H1 (cell line): Measurements from ENCODE around the gene C19orf38. TPM values are rescaled to one million over a fixed set of nuclear protein-coding genes. Genes with fewer than 3 reads are reported as not detected.

Experiments used
- CTCF ChIA-PET: fragments of 300-600 bp; sonication (Branson Sonifier 250); formaldehyde crosslinking; loops from one replicate; lab custom pipeline; 2021; ENCODE audit not compliant: partially characterized antibody; lab: Charles Lee
- POLR2A ChIA-PET: fragments of 300-600 bp; sonication (Branson Sonifier 250); formaldehyde crosslinking; loops from one replicate; lab custom pipeline; 2021; ENCODE audit warnings: inconsistent platforms; ENCODE audit not compliant: partially characterized antibody; lab: Charles Lee
- DNase-seq, 2 experiments: peaks; one replicate each; pipeline versions ENCODE4 v3.0.0 to v3.0.0-alpha.2; 2010 to 2022; ENCODE audit warnings: low spot score in 2 of 2, low read depth in 1 of 2, mixed read lengths in 1 of 2
- FAIRE-seq: peaks from 2 replicates; lab custom pipeline; 2011; peaks lifted over from hg19 to GRCh38; lab: Jason Lieb, UNC
- H2AFZ ChIP-seq: 2 replicates; pipeline ENCODE4 v1.8.1; 2012; ENCODE audit warnings: low read length, inconsistent platforms
- H2AK5ac ChIP-seq: 2 replicates; pipeline ENCODE4 v1.6.1; 2013; ENCODE audit warnings: low read depth, low read length
- H2BK120ac ChIP-seq: replicated peaks from 2 replicates; pipeline ENCODE3; 2013; ENCODE audit warnings: low read depth, low read length, inconsistent platforms
- H2BK12ac ChIP-seq: 2 replicates; pipeline ENCODE4 v1.6.1; 2013; ENCODE audit warnings: low read depth, low read length
- H2BK15ac ChIP-seq: 2 replicates; pipeline ENCODE4 v1.6.1; 2013; ENCODE audit warnings: low read length
- H2BK20ac ChIP-seq: 2 replicates; pipeline ENCODE4 v1.6.1; 2013; ENCODE audit warnings: low read length
- H2BK5ac ChIP-seq: 2 replicates; pipeline ENCODE4 v1.6.1; 2013; ENCODE audit warnings: low read depth, low read length
- H3K14ac ChIP-seq: 2 replicates; pipeline ENCODE4 v1.6.1; 2013; ENCODE audit warnings: inconsistent platforms; ENCODE audit not compliant: insufficient read length
- H3K18ac ChIP-seq: 2 replicates; pipeline ENCODE4 v1.6.1; 2013; ENCODE audit warnings: low read length; ENCODE audit errors: extremely low read depth
- H3K23ac ChIP-seq: 2 replicates; pipeline ENCODE4 v1.6.1; 2013; ENCODE audit warnings: inconsistent platforms; ENCODE audit not compliant: insufficient read length
- H3K23me2 ChIP-seq: 2 replicates; pipeline ENCODE4 v1.6.1; 2013; ENCODE audit warnings: low read depth, low read length
- H3K27ac ChIP-seq: 2 replicates; pipeline ENCODE4 v1.6.1; 2011; ENCODE audit warnings: low read depth, low read length, inconsistent platforms
- H3K27me3 ChIP-seq, 4 experiments: replicated peaks in 1 of 4; 1 replicate in 1 of 4; 2 replicates in 3 of 4; pipeline versions ENCODE4 v1.6.1 to v1.8.1; 2011 to 2013; ENCODE audit warnings: low read length in 3 of 4, mild to moderate bottlenecking in 3 of 4, inconsistent platforms in 2 of 4, mixed read lengths in 2 of 4, moderate library complexity in 1 of 4; ENCODE audit not compliant: control insufficient read depth in 3 of 4, insufficient read depth in 3 of 4; ENCODE audit errors: extremely low read depth in 1 of 4
- H3K36me3 ChIP-seq, 4 experiments: 2 replicates each; pipeline versions ENCODE4 v1.6.1 to v1.8.1; 2011 to 2013; ENCODE audit warnings: mild to moderate bottlenecking in 4 of 4, low read length in 3 of 4, moderate library complexity in 2 of 4, control low read depth in 1 of 4, inconsistent platforms in 1 of 4; ENCODE audit not compliant: insufficient read depth in 4 of 4, control insufficient read depth in 2 of 4
- H3K4ac ChIP-seq: replicated peaks from 2 replicates; pipeline ENCODE3; 2013; ENCODE audit warnings: low read length, low read depth, mixed read lengths, inconsistent platforms; ENCODE audit not compliant: insufficient read length
- H3K4me1 ChIP-seq, 4 experiments: replicated peaks in 1 of 4; 1 replicate in 1 of 4; 2 replicates in 3 of 4; pipeline versions ENCODE4 v1.6.1 to v1.8.1; 2011 to 2013; ENCODE audit warnings: low read length in 3 of 4, inconsistent platforms in 2 of 4, mixed read lengths in 1 of 4; ENCODE audit not compliant: insufficient read depth in 4 of 4, control insufficient read depth in 3 of 4
- H3K4me2 ChIP-seq, 2 experiments: 2 replicates each; pipeline versions ENCODE4 v1.6.1 to v1.8.1; 2011 to 2013; ENCODE audit warnings: low read depth in 2 of 2, low read length in 2 of 2, control low read depth in 1 of 2, inconsistent platforms in 1 of 2, mild to moderate bottlenecking in 1 of 2; ENCODE audit not compliant: insufficient read depth in 1 of 2
- H3K4me3 ChIP-seq, 4 experiments: fragments of 200-600, 300-600 bp in 1 of 4; sonication (generic), shearing (Covaris generic), sonication (Bioruptor Twin) in 1 of 4; 2 replicates each; pipeline versions ENCODE4 v1.5.1 to v1.8.1; 2011 to 2016; ENCODE audit warnings: low read length in 4 of 4, low read depth in 3 of 4, control low read depth in 2 of 4, inconsistent platforms in 2 of 4, mild to moderate bottlenecking in 2 of 4, mixed read lengths in 1 of 4, moderate library complexity in 1 of 4; ENCODE audit not compliant: insufficient read depth in 2 of 4; ENCODE audit errors: extremely low read depth in 1 of 4
- H3K56ac ChIP-seq: replicated peaks from 2 replicates; pipeline ENCODE3; 2013; ENCODE audit warnings: low read depth, mild to moderate bottlenecking, mixed read lengths, low read length, inconsistent platforms; ENCODE audit not compliant: insufficient read length
- H3K79me1 ChIP-seq: 2 replicates; pipeline ENCODE4 v1.6.1; 2013; ENCODE audit warnings: low read depth, low read length, control low read depth
- H3K79me2 ChIP-seq, 2 experiments: 2 replicates each; pipeline versions ENCODE4 v1.6.1 to v1.8.1; 2012 to 2013; ENCODE audit warnings: low read length in 2 of 2, mild to moderate bottlenecking in 2 of 2, inconsistent platforms in 1 of 2; ENCODE audit not compliant: insufficient read depth in 2 of 2, control insufficient read depth in 1 of 2
- H3K9ac ChIP-seq, 4 experiments: replicated peaks in 1 of 4; 1 replicate in 1 of 4; 2 replicates in 3 of 4; pipeline versions ENCODE4 v1.6.1 to v1.8.1; 2011 to 2013; ENCODE audit warnings: low read depth in 3 of 4, low read length in 3 of 4, control low read depth in 2 of 4, mild to moderate bottlenecking in 2 of 4, moderate library complexity in 2 of 4, inconsistent platforms in 1 of 4; ENCODE audit errors: extremely low read depth in 1 of 4
- H3K9me3 ChIP-seq, 2 experiments: 2 replicates each; pipeline versions ENCODE4 v1.6.1 to v1.8.1; 2012 to 2013; ENCODE audit warnings: mild to moderate bottlenecking in 2 of 2, moderate library complexity in 2 of 2, control low read depth in 1 of 2, inconsistent platforms in 1 of 2, low read depth in 1 of 2, low read length in 1 of 2, mixed read lengths in 1 of 2; ENCODE audit not compliant: insufficient read depth in 2 of 2
- H4K20me1 ChIP-seq, 2 experiments: replicated peaks in 1 of 2; 2 replicates each; pipeline versions ENCODE3 to v1.8.1; 2011 to 2013; ENCODE audit warnings: inconsistent platforms in 2 of 2, low read length in 2 of 2, mild to moderate bottlenecking in 1 of 2; ENCODE audit not compliant: insufficient read depth in 2 of 2, control insufficient read depth in 1 of 2
- H4K5ac ChIP-seq: 2 replicates; pipeline ENCODE4 v1.6.1; 2013; ENCODE audit warnings: low read length, low read depth, mixed read lengths, inconsistent platforms; ENCODE audit not compliant: insufficient read length
- H4K8ac ChIP-seq: 2 replicates; pipeline ENCODE4 v1.8.0; 2013; ENCODE audit warnings: mild to moderate bottlenecking, moderate library complexity, low read length, inconsistent platforms; ENCODE audit not compliant: insufficient read depth; ENCODE audit errors: extremely low read depth
- H4K91ac ChIP-seq: replicated peaks from 2 replicates; pipeline ENCODE3; 2013; ENCODE audit warnings: low read length, mixed read lengths, inconsistent platforms; ENCODE audit not compliant: insufficient read length
- ATF3 ChIP-seq: IDR thresholded peaks from 2 replicates; pipeline ENCODE4 v1.6.1; 2011; ENCODE audit warnings: low read depth, mild to moderate bottlenecking, low read length; ENCODE audit not compliant: insufficient read depth
- BRCA1 ChIP-seq: IDR thresholded peaks from 2 replicates; pipeline ENCODE4 v1.6.1; 2012; ENCODE audit warnings: low read depth, low read length, improper control_type of control experiment
- CHD2 ChIP-seq: IDR thresholded peaks from 2 replicates; pipeline ENCODE4 v1.6.1; 2012; ENCODE audit warnings: low read length, improper control_type of control experiment
- GABPA ChIP-seq: IDR thresholded peaks from 2 replicates; pipeline ENCODE4 v1.6.1; 2011; ENCODE audit warnings: mild to moderate bottlenecking, low read length, moderate library complexity, borderline replicate concordance; ENCODE audit not compliant: insufficient read depth
- JUN ChIP-seq: IDR thresholded peaks from 2 replicates; pipeline ENCODE4 v1.6.1; 2011; ENCODE audit warnings: low read depth, mild to moderate bottlenecking, improper control_type of control experiment, low read length
- KDM5A ChIP-seq: fragments of 200-600 bp; IDR thresholded peaks from 2 replicates; pipeline ENCODE4 v1.7.1; 2012; ENCODE audit warnings: mild to moderate bottlenecking, low read length, inconsistent platforms, mixed read lengths
- RFX5 ChIP-seq: IDR thresholded peaks from 2 replicates; pipeline ENCODE4 v1.6.1; 2011; ENCODE audit warnings: low read depth, low read length, improper control_type of control experiment, borderline replicate concordance
- RXRA ChIP-seq: IDR thresholded peaks from 2 replicates; pipeline ENCODE4 v1.6.1; 2011; ENCODE audit warnings: low read depth, mild to moderate bottlenecking, low read length, moderate library complexity; ENCODE audit not compliant: insufficient read depth
- SP4 ChIP-seq: IDR thresholded peaks from 2 replicates; pipeline ENCODE4 v1.6.1; 2012; ENCODE audit warnings: low read length, inconsistent platforms
- SRF ChIP-seq: IDR thresholded peaks from 2 replicates; pipeline ENCODE4 v1.6.1; 2011; ENCODE audit warnings: mild to moderate bottlenecking, low read depth, low read length, moderate library complexity
- TAF1 ChIP-seq: IDR thresholded peaks from 2 replicates; pipeline ENCODE4 v1.6.1; 2011; ENCODE audit warnings: mild to moderate bottlenecking, low read depth, low read length
- TBP ChIP-seq: IDR thresholded peaks from 2 replicates; pipeline ENCODE4 v1.6.1; 2011; ENCODE audit warnings: low read depth, low read length, improper control_type of control experiment
- USF2 ChIP-seq: IDR thresholded peaks from 2 replicates; pipeline ENCODE4 v1.6.1; 2011; ENCODE audit warnings: low read length, improper control_type of control experiment
- WGBS, 2 experiments: shearing (Covaris generic) in 1 of 2; methylation state at CpG; one replicate each; pipeline versions ENCODE4 v1.1.6 to v1.1.7; 2013 to 2015; ENCODE audit warnings: low lambda C conversion rate in 2 of 2, mixed read lengths in 2 of 2, inconsistent platforms in 1 of 2, low coverage in 1 of 2, missing lambda C conversion rate in 1 of 2; ENCODE audit not compliant: insufficient replicate concordance in 2 of 2, insufficient coverage in 1 of 2, insufficient read length in 1 of 2; ENCODE audit errors: extremely low coverage in 1 of 2, missing lambda C conversion rate in 1 of 2; 5-methylcytosine and 5-hydroxymethylcytosine counted together
- polyA plus RNA-seq, 7 experiments: library from polyadenylated mRNA; depleted of rRNA in 3 of 7; stranded (reverse) in 5 of 7; unstranded in 2 of 7; fragments of >200 nt in 5 of 7; fragments of 200-250 nt in 2 of 7; gene quantifications; 1 replicate in 5 of 7; 2 replicates in 1 of 7; 4 replicates in 1 of 7; pipeline versions ENCODE4 v1.2.1 to v1.2.3, GENCODE V29; 2011 to 2013; ENCODE audit warnings: missing spikeins in 2 of 7, mixed read lengths in 2 of 7
- total RNA-seq: library from RNA; stranded (reverse); fragmentation: NEBNext Ultra II Directional; extraction: Animal tissue kit (Norgen Biotek cat#: 25700); gene quantifications from 2 replicates; pipeline ENCODE4 v1.2.1, GENCODE V29; 2021

C19orf38 gene
- total and polyA plus RNA-seq, 2 of the 8 experiments (the other 6 are each of a cell fraction or from before 2014, with no cell fraction given): 0.53 TPM; not detected in 1

- no peaks in the 10 kb centered on the region for H3K27me3 ChIP-seq
- peak overlapping the region; percentile 32; the same call in 1 of the 2 replicates for H3K18ac ChIP-seq
- H3K27ac ChIP-seq: no peak overlapping the region
- H3K79me2 ChIP-seq: peaks cover 4 to 85% of the 10 kb centered on the region in 2 experiments; a peak in 2 of 4 replicates
- H4K91ac ChIP-seq: no peak overlapping the region
- H4K8ac ChIP-seq: peak overlapping the region; percentile 7; the same call in 1 of the 2 replicates
- no peaks in the 10 kb centered on the region for H3K36me3 ChIP-seq
- no peak overlapping the region for H3K4ac ChIP-seq
- H3K56ac ChIP-seq: no peak overlapping the region
- H3K14ac ChIP-seq: no peak overlapping the region
- ChIA-PET CTCF (interaction anchor here (1.2 to 11.7 kb wide), 3 partner anchors 10 to 336 kb away, joined by 3 to 103 read pairs (median 29); partner anchors contain the start of gene CARM1), POLR2A (interaction anchor here (1.1 to 2.4 kb wide), 2 partner anchors 12 to 53 kb away, joined by 3 to 9 read pairs; no protein-coding TSS in a partner anchor)
- FAIRE-seq: no peak
- no peak for DNase-seq
- no peak overlapping the region for H4K5ac ChIP-seq
- no peak overlapping the region for H3K4me2 ChIP-seq
- H3K4me1 ChIP-seq: peaks cover 26 to 63% (median 53%) of the 10 kb centered on the region in 4 experiments
- H2BK20ac ChIP-seq: no peak overlapping the region
- no peak overlapping the region for H2BK15ac ChIP-seq
- H3K9ac ChIP-seq: no peak overlapping the region
- H2AFZ ChIP-seq: no peak overlapping the region
- H2AK5ac ChIP-seq: no peak overlapping the region
- no peak overlapping the region for H2BK120ac ChIP-seq
- H3K9me3 ChIP-seq: no peaks in the 10 kb centered on the region
- H3K23me2 ChIP-seq: no peaks in the 10 kb centered on the region
- H2BK5ac ChIP-seq: no peak overlapping the region
- 94% methylated on average over 2 of the region's 2 CpGs; no CpG with 5 or more reads in 1 of the 2 experiments for WGBS, 2 experiments
- H3K79me1 ChIP-seq: peaks cover 36% of the 10 kb centered on the region
- H4K20me1 ChIP-seq: peaks cover 0 to 9% of the 10 kb centered on the region in 2 experiments
- H2BK12ac ChIP-seq: no peak overlapping the region
- H3K23ac ChIP-seq: no peak overlapping the region
- no peak overlapping the region for H3K4me3 ChIP-seq
- no peak for TF ChIP-seq TBP
- no peak for TF ChIP-seq KDM5A
- no peak for TF ChIP-seq ATF3
- TF ChIP-seq CHD2: no peak
- no peak for TF ChIP-seq SP4
- no peak for TF ChIP-seq SRF
- TF ChIP-seq RXRA: no peak
- no peak for TF ChIP-seq BRCA1
- TF ChIP-seq USF2: no peak
- no peak for TF ChIP-seq JUN
- no peak for TF ChIP-seq TAF1
- TF ChIP-seq GABPA: no peak
- TF ChIP-seq RFX5: no peak
These were observed 36.1 kb downstream of the C19orf38 start for GRCh38 chr19:10884274-10884673.
